NT2/D1 (cell line): Measurements from ENCODE around the gene MCU.

ENCODE experiments used
- DNase-seq: peaks from one replicate; pipeline ENCODE4 v3.0.0-alpha.2; 2011; ENCODE audit warnings: low read depth, low spot score
- H3K27me3 ChIP-seq: 2 replicates; pipeline ENCODE4 v1.6.0; 2011; ENCODE audit warnings: mild to moderate bottlenecking; ENCODE audit not compliant: insufficient read length, insufficient read depth
- H3K36me3 ChIP-seq: 2 replicates; pipeline ENCODE4 v1.6.1; 2011; ENCODE audit warnings: mild to moderate bottlenecking, low read length, mixed read lengths; ENCODE audit not compliant: insufficient read depth, insufficient read length
- H3K4me1 ChIP-seq: 2 replicates; pipeline ENCODE4 v1.5.1; 2011; ENCODE audit not compliant: insufficient read depth, insufficient read length
- H3K4me3 ChIP-seq: 2 replicates; pipeline ENCODE4 v1.5.1; 2011; ENCODE audit warnings: low read depth; ENCODE audit not compliant: insufficient read length
- H3K9ac ChIP-seq: 2 replicates; pipeline ENCODE4 v1.6.0; 2011; ENCODE audit warnings: low read depth; ENCODE audit not compliant: insufficient read length
- H3K9me3 ChIP-seq: 2 replicates; pipeline ENCODE4 v1.5.1; 2011; ENCODE audit warnings: mild to moderate bottlenecking, low read length; ENCODE audit not compliant: insufficient read depth
- SUZ12 ChIP-seq: IDR thresholded peaks from 2 replicates; pipeline ENCODE4 v1.6.1; 2011; ENCODE audit not compliant: insufficient read length, insufficient read depth; ENCODE audit errors: extremely low read depth
- YY1 ChIP-seq: IDR thresholded peaks from 2 replicates; pipeline ENCODE4 v1.6.1; 2011; ENCODE audit not compliant: insufficient read length, insufficient read depth
- ZNF274 ChIP-seq: IDR thresholded peaks from 2 replicates; pipeline ENCODE4 v1.6.1; 2011; ENCODE audit warnings: mild to moderate bottlenecking, low read depth, low read length

The MCU gene

GRCh38 chr10:72740528-72740927 lies 48.6 kb downstream of the MCU start:
- Histone ChIP-seq H3K9me3 (no peaks in the 10 kb centered on the region), H3K27me3 (no peaks in the 10 kb centered on the region), H3K9ac (no peak overlapping the region), H3K4me1 (no peaks in the 10 kb centered on the region), H3K4me3 (no peak overlapping the region), H3K36me3 (no peaks in the 10 kb centered on the region)
- no peak for DNase-seq
- no peak for TF ChIP-seq ZNF274
- no peak for TF ChIP-seq YY1
- no peak for TF ChIP-seq SUZ12

- no peak for DNase-seq
- no peaks in the 10 kb centered on the region for H3K9me3 ChIP-seq
- H3K36me3 ChIP-seq: no peaks in the 10 kb centered on the region
- no peak overlapping the region for H3K9ac ChIP-seq
- TF ChIP-seq YY1: no peak
- no peak for TF ChIP-seq ZNF274
- no peak for TF ChIP-seq SUZ12
- no peaks in the 10 kb centered on the region for H3K27me3 ChIP-seq
- H3K4me1 ChIP-seq: no peaks in the 10 kb centered on the region
- H3K4me3 ChIP-seq: no peak overlapping the region
Observed at GRCh38 chr10:72742092-72742491, 50.1 kb downstream of the MCU start.

GRCh38 chr10:72742797-72743196 lies 50.9 kb downstream of the MCU start:
- Histone ChIP-seq H3K9me3 (no peaks in the 10 kb centered on the region), H3K27me3 (no peaks in the 10 kb centered on the region), H3K9ac (no peak overlapping the region), H3K36me3 (no peaks in the 10 kb centered on the region), H3K4me3 (no peak overlapping the region), H3K4me1 (no peaks in the 10 kb centered on the region)
- DNase-seq: no peak
- TF ChIP-seq SUZ12 (no peak), ZNF274 (no peak)

GRCh38 chr10:72744566-72744965 lies 52.6 kb downstream of the MCU start:
- H3K4me1 ChIP-seq: no peaks in the 10 kb centered on the region

GRCh38 chr10:72746426-72747363 lies 54.8 kb downstream of the MCU start:
- Histone ChIP-seq H3K27me3 (no peaks in the 10 kb centered on the region), H3K36me3 (no peaks in the 10 kb centered on the region), H3K4me1 (no peaks in the 10 kb centered on the region), H3K4me3 (no peak overlapping the region), H3K9ac (no peak overlapping the region), H3K9me3 (no peaks in the 10 kb centered on the region)
- no peak for DNase-seq
- TF ChIP-seq YY1: no peak
- no peak for TF ChIP-seq ZNF274
- no peak for TF ChIP-seq SUZ12

More at GRCh38 chr10:72744566-72744965, 52.6 kb downstream of the MCU start:
- H3K9me3 ChIP-seq: no peaks in the 10 kb centered on the region
- H3K9ac ChIP-seq: no peak overlapping the region
- no peak for DNase-seq
- no peaks in the 10 kb centered on the region for H3K36me3 ChIP-seq
- TF ChIP-seq SUZ12 (no peak), ZNF274 (no peak), YY1 (no peak)
- no peaks in the 10 kb centered on the region for H3K27me3 ChIP-seq
- H3K4me3 ChIP-seq: no peak overlapping the region

- no peak for DNase-seq
- Histone ChIP-seq H3K27me3 (no peaks in the 10 kb centered on the region), H3K9me3 (no peaks in the 10 kb centered on the region), H3K36me3 (no peaks in the 10 kb centered on the region), H3K9ac (no peak overlapping the region), H3K4me1 (no peaks in the 10 kb centered on the region), H3K4me3 (no peak overlapping the region)
- no peak for TF ChIP-seq ZNF274
- TF ChIP-seq SUZ12: no peak
- no peak for TF ChIP-seq YY1
Observed at GRCh38 chr10:72747521-72747920, 55.6 kb downstream of the MCU start.

GRCh38 chr10:72753760-72754231 lies 61.9 kb downstream of the MCU start:
- H3K27me3 ChIP-seq: no peaks in the 10 kb centered on the region
- no peak for DNase-seq
- TF ChIP-seq YY1: no peak
- H3K9ac ChIP-seq: no peak overlapping the region
- no peaks in the 10 kb centered on the region for H3K9me3 ChIP-seq
- no peak overlapping the region for H3K4me3 ChIP-seq
- peaks cover 3% of the 10 kb centered on the region for H3K4me1 ChIP-seq
- H3K36me3 ChIP-seq: no peaks in the 10 kb centered on the region
